ENCODE results near the gene GALNTL6.

GRCh38 chr4:172088556-172088955, 275.4 kb downstream of the GALNTL6 start:
- TF ChIP-seq TAF1 (IDR thresholded peaks at IDR 0.05; ENCODE audit: control insufficient read depth, extremely low read depth, insufficient read depth, low read length, severe bottlenecking) (no peak), EZH2 (IDR thresholded peaks at IDR 0.05; ENCODE audit: borderline replicate concordance, low read depth, low read length) (no peak), HDGF (IDR thresholded peaks at IDR 0.05) (no peak), E2F4 (CRISPR knock-in tag; IDR thresholded peaks at IDR 0.05; ENCODE audit: low read depth) (no peak), PHF8 (IDR thresholded peaks at IDR 0.05; ENCODE audit: borderline replicate concordance, low read length) (no peak), CTCF (IDR thresholded peaks at IDR 0.05 in 2 of 3, conservative IDR thresholded peaks at IDR 0.05 in 1 of 3; ENCODE audit: insufficient read depth in 2 of 3, low read depth in 1 of 3, low read length in 3 of 3) (no peak), ZBTB40 (IDR thresholded peaks at IDR 0.05) (no peak), ZBTB40 (CRISPR knock-in tag; IDR thresholded peaks at IDR 0.05) (no peak), ZFP36 (IDR thresholded peaks at IDR 0.05; ENCODE audit: low read depth, low read length, partially characterized antibody) (no peak)

All from K562 (cell line).